ENCODE measurements around the gene PRELID3B.

PRELID3B gene

GRCh38 chr20:59077705-59078104, 35.1 kb upstream of the PRELID3B start:
- Histone ChIP-seq H3K4me3 (ENCODE audit: low read length) (no peak overlapping the region), H2AFZ (ENCODE audit: low read depth, low read length) (no peak overlapping the region), H4K20me1 (ENCODE audit: insufficient read depth, low read length) (no peaks in the 10 kb centered on the region), H3K9me3 (ENCODE audit: insufficient read depth, low read length) (no peaks in the 10 kb centered on the region), H3K27me3 (ENCODE audit: low read depth, low read length) (peaks cover 88% of the 10 kb centered on the region), H3K4me2 (ENCODE audit: low read length) (peak overlapping the region; percentile 43), H3K79me2 (ENCODE audit: low read length) (no peaks in the 10 kb centered on the region), H3K27ac (ENCODE audit: low read length) (no peak overlapping the region), H3K9ac (ENCODE audit: low read length) (no peak overlapping the region), H3K4me1 (ENCODE audit: low read length) (peaks cover 35% of the 10 kb centered on the region), H3K36me3 (replicated peaks; ENCODE audit: low read depth, low read length) (no peaks in the 10 kb centered on the region)
- no peak for TF ChIP-seq CTCF (IDR thresholded peaks at IDR 0.05; ENCODE audit: low read depth, low read length)
- no peak for TF ChIP-seq EZH2phosphoT487 (IDR thresholded peaks at IDR 0.05; ENCODE audit: low read depth)

GRCh38 chr20:59075934-59076508, 33.4 kb upstream of the PRELID3B start:
- TF ChIP-seq CTCF (IDR thresholded peaks at IDR 0.05; ENCODE audit: low read depth, low read length) (no peak), EZH2phosphoT487 (IDR thresholded peaks at IDR 0.05; ENCODE audit: low read depth) (no peak)
- Histone ChIP-seq H3K9ac (ENCODE audit: low read length) (no peak overlapping the region), H3K4me1 (ENCODE audit: low read length) (peaks cover 50% of the 10 kb centered on the region), H3K27me3 (ENCODE audit: low read depth, low read length) (peaks cover 86% of the 10 kb centered on the region), H3K4me2 (ENCODE audit: low read length) (no peak overlapping the region), H2AFZ (ENCODE audit: low read depth, low read length) (no peak overlapping the region), H3K79me2 (ENCODE audit: low read length) (no peaks in the 10 kb centered on the region), H3K4me3 (ENCODE audit: low read length) (no peak overlapping the region), H3K9me3 (ENCODE audit: insufficient read depth, low read length) (no peaks in the 10 kb centered on the region), H4K20me1 (ENCODE audit: insufficient read depth, low read length) (no peaks in the 10 kb centered on the region), H3K36me3 (replicated peaks; ENCODE audit: low read depth, low read length) (no peaks in the 10 kb centered on the region), H3K27ac (ENCODE audit: low read length) (no peak overlapping the region)

- H3K79me2 ChIP-seq (ENCODE audit: low read length): no peaks in the 10 kb centered on the region
- H3K9ac ChIP-seq (ENCODE audit: low read length): no peak overlapping the region
- H3K36me3 ChIP-seq (replicated peaks; ENCODE audit: low read depth, low read length): no peaks in the 10 kb centered on the region
- no peaks in the 10 kb centered on the region for H4K20me1 ChIP-seq (ENCODE audit: insufficient read depth, low read length)
- no peak overlapping the region for H3K27ac ChIP-seq (ENCODE audit: low read length)
- H3K9me3 ChIP-seq (ENCODE audit: insufficient read depth, low read length): no peaks in the 10 kb centered on the region
- H2AFZ ChIP-seq (ENCODE audit: low read depth, low read length): no peak overlapping the region
- peaks cover 63% of the 10 kb centered on the region for H3K4me1 ChIP-seq (ENCODE audit: low read length)
- peak overlapping the region; percentile 20 for H3K4me2 ChIP-seq (ENCODE audit: low read length)
- peaks cover 80% of the 10 kb centered on the region for H3K27me3 ChIP-seq (ENCODE audit: low read depth, low read length)
- TF ChIP-seq CTCF (IDR thresholded peaks at IDR 0.05; ENCODE audit: low read depth, low read length): no peak
- no peak; the same call in 1 of the 2 replicates for TF ChIP-seq EZH2phosphoT487 (IDR thresholded peaks at IDR 0.05; ENCODE audit: low read depth)
- no peak overlapping the region for H3K4me3 ChIP-seq (ENCODE audit: low read length)
These were observed 31.9 kb upstream of the PRELID3B start for GRCh38 chr20:59074456-59074855.

- H3K27ac ChIP-seq (ENCODE audit: low read length): no peak overlapping the region
- no peaks in the 10 kb centered on the region for H3K9me3 ChIP-seq (ENCODE audit: insufficient read depth, low read length)
- TF ChIP-seq CTCF (IDR thresholded peaks at IDR 0.05; ENCODE audit: low read depth, low read length) (no peak), EZH2phosphoT487 (IDR thresholded peaks at IDR 0.05; ENCODE audit: low read depth) (no peak)
- no peaks in the 10 kb centered on the region for H3K36me3 ChIP-seq (replicated peaks; ENCODE audit: low read depth, low read length)
- peaks cover 72% of the 10 kb centered on the region for H3K4me1 ChIP-seq (ENCODE audit: low read length)
- no peak overlapping the region for H3K4me3 ChIP-seq (ENCODE audit: low read length)
- no peak overlapping the region for H2AFZ ChIP-seq (ENCODE audit: low read depth, low read length)
- H3K4me2 ChIP-seq (ENCODE audit: low read length): no peak overlapping the region
- no peaks in the 10 kb centered on the region for H4K20me1 ChIP-seq (ENCODE audit: insufficient read depth, low read length)
- H3K9ac ChIP-seq (ENCODE audit: low read length): no peak overlapping the region
- H3K79me2 ChIP-seq (ENCODE audit: low read length): no peaks in the 10 kb centered on the region
- H3K27me3 ChIP-seq (ENCODE audit: low read depth, low read length): peaks cover 74% of the 10 kb centered on the region
These were observed 31.0 kb upstream of the PRELID3B start for GRCh38 chr20:59073582-59073981.

All from OCI-LY3 (cell line).